ENCODE measurements around the gene DLGAP1. TPM values are rescaled to one million over a fixed set of nuclear protein-coding genes. Genes with fewer than 3 reads are reported as not detected.

DLGAP1 gene
- total and polyA plus RNA-seq, 9 donors, result 2.0 to 42.7 (median 3.8) TPM

GRCh38 chr18:3616744-3617143, 838.4 kb downstream of the DLGAP1 start:
- WGBS, 3 donors, result 93 to 97% (median 93%) methylated on average over 3 of the region's 3 CpGs
- H3K4me3 ChIP-seq, result no peak overlapping the region
- TF ChIP-seq EP300 (IDR thresholded peaks at IDR 0.05), result no peak
- no peak for TF ChIP-seq POLR2A (IDR thresholded peaks at IDR 0.05)
- TF ChIP-seq, protein P1, sequence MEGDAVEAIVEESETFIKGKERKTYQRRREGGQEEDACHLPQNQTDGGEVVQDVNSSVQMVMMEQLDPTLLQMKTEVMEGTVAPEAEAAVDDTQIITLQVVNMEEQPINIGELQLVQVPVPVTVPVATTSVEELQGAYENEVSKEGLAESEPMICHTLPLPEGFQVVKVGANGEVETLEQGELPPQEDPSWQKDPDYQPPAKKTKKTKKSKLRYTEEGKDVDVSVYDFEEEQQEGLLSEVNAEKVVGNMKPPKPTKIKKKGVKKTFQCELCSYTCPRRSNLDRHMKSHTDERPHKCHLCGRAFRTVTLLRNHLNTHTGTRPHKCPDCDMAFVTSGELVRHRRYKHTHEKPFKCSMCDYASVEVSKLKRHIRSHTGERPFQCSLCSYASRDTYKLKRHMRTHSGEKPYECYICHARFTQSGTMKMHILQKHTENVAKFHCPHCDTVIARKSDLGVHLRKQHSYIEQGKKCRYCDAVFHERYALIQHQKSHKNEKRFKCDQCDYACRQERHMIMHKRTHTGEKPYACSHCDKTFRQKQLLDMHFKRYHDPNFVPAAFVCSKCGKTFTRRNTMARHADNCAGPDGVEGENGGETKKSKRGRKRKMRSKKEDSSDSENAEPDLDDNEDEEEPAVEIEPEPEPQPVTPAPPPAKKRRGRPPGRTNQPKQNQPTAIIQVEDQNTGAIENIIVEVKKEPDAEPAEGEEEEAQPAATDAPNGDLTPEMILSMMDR (IDR thresholded peaks at IDR 0.05), result no peak
- H3K36me3 ChIP-seq, result no peaks in the 10 kb centered on the region
- no peak overlapping the region for H3K27ac ChIP-seq
- no peaks in the 10 kb centered on the region for H3K27me3 ChIP-seq
- H3K9me3 ChIP-seq, result no peaks in the 10 kb centered on the region
- no peaks in the 10 kb centered on the region for H3K4me1 ChIP-seq (ENCODE audit: insufficient read depth)
- intact Hi-C loops (cut with DNase I), result no loop called here
- DNase-seq, result no peak

GRCh38 chr18:3616142-3616541, 839.0 kb downstream of the DLGAP1 start:
- Histone ChIP-seq H3K27me3 (no peaks in the 10 kb centered on the region), H3K27ac (no peak overlapping the region), H3K36me3 (no peaks in the 10 kb centered on the region), H3K4me3 (no peak overlapping the region), H3K4me1 (ENCODE audit: insufficient read depth) (no peaks in the 10 kb centered on the region), H3K9me3 (no peaks in the 10 kb centered on the region)
- TF ChIP-seq EP300 (IDR thresholded peaks at IDR 0.05), result no peak
- TF ChIP-seq, protein P1 (IDR thresholded peaks at IDR 0.05), result no peak
- TF ChIP-seq POLR2A (IDR thresholded peaks at IDR 0.05), result no peak
- intact Hi-C loops (cut with DNase I), result no loop called here
- no peak for DNase-seq
- WGBS, 3 donors, result 91 to 93% (median 91%) methylated on average over 6 of the region's 6 CpGs

DNA sequence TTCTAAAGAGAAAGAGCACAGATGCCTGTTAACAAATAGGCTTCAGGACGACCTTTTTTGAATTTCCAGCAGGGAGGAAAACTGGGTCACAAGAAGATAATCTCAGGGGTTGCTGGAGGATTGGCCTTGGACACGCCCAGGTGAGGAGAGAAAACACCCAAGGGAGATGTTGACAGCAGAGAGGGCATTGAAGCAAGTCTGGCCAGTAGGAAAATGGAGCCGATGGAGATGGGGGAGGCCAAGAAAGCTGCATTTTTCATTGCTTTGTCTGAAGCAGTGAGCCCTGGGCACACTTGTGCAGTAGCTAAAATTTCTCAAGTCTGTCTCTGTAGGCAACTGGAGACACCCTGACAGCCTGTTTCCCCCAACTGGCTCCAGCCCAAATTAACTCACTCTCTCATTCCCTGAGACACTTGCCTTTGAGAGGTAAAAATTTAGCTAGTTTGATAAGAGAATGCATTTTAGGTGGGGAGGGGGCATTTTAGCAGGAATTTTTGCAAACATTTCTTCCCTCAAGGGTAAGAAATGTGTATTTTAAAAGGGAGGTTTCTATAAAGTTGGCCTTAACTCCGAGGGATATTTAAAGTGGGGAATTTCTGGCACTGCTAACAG, 839.6 kb downstream of the DLGAP1 start:
- TF ChIP-seq, protein P1 (IDR thresholded peaks at IDR 0.05), result no peak
- TF ChIP-seq EP300 (IDR thresholded peaks at IDR 0.05), result no peak
- TF ChIP-seq POLR2A (IDR thresholded peaks at IDR 0.05), result no peak
- 55 to 61% (median 57%) methylated on average over 4 of the region's 4 CpGs for WGBS, 3 donors
- intact Hi-C loops (cut with DNase I), result no loop called here
- Histone ChIP-seq H3K27ac (no peak overlapping the region), H3K4me3 (no peak overlapping the region), H3K9me3 (no peaks in the 10 kb centered on the region), H3K4me1 (ENCODE audit: insufficient read depth) (no peaks in the 10 kb centered on the region), H3K36me3 (no peaks in the 10 kb centered on the region), H3K27me3 (no peaks in the 10 kb centered on the region)
- no peak for DNase-seq

GRCh38 chr18:3612315-3612714, 842.8 kb downstream of the DLGAP1 start:
- H3K27me3 ChIP-seq, result no peaks in the 10 kb centered on the region
- 72 to 83% (median 82%) methylated on average over 5 of the region's 5 CpGs for WGBS, 3 donors
- no peaks in the 10 kb centered on the region for H3K36me3 ChIP-seq
- intact Hi-C loops (cut with DNase I), result no loop called here
- H3K9me3 ChIP-seq, result no peaks in the 10 kb centered on the region
- H3K4me3 ChIP-seq, result no peak overlapping the region
- TF ChIP-seq POLR2A (IDR thresholded peaks at IDR 0.05), result no peak
- TF ChIP-seq, protein P1 (IDR thresholded peaks at IDR 0.05), result no peak
- no peak for TF ChIP-seq EP300 (IDR thresholded peaks at IDR 0.05)
- H3K4me1 ChIP-seq (ENCODE audit: insufficient read depth), result no peaks in the 10 kb centered on the region
- no peak for DNase-seq
- no peak overlapping the region for H3K27ac ChIP-seq
